Parathyroid adenoma (tissue), 2 donors: ENCODE data around the gene PRKG1.
A peak's percentile ranks its signal among the peaks of the same experiment; 100 is the strongest.

Experiments
- H2AFZ ChIP-seq: fragments of 300-600 bp; sonication (generic); one replicate; pipeline ENCODE4 v1.7.0; 2017; ENCODE audit warnings: antibody characterized with exemption, mild to moderate bottlenecking
- H3K27ac ChIP-seq: fragments of 300-600 bp; sonication (generic); one replicate; pipeline ENCODE4 v1.7.0; 2017
- H3K27me3 ChIP-seq: fragments of 300-600 bp; sonication (generic); one replicate; pipeline ENCODE4 v1.7.0; 2017; ENCODE audit warnings: low read length; ENCODE audit not compliant: control insufficient read depth, insufficient read depth
- H3K36me3 ChIP-seq: fragments of 300-600 bp; sonication (generic); one replicate; pipeline ENCODE4 v1.7.0; 2017; ENCODE audit warnings: low read length; ENCODE audit not compliant: control insufficient read depth, insufficient read depth
- H3K4me1 ChIP-seq: fragments of 300-600 bp; sonication (generic); one replicate; pipeline ENCODE4 v1.7.0; 2017; ENCODE audit warnings: control low read depth
- H3K4me2 ChIP-seq: fragments of 300-600 bp; sonication (generic); one replicate; pipeline ENCODE4 v1.7.0; 2017; ENCODE audit warnings: low read length
- H3K4me3 ChIP-seq: fragments of 300-600 bp; sonication (generic); one replicate; pipeline ENCODE4 v1.7.0; 2017; ENCODE audit warnings: low read depth, low read length
- H3K79me2 ChIP-seq: fragments of 300-600 bp; sonication (generic); one replicate; pipeline ENCODE4 v1.7.0; 2017; ENCODE audit warnings: control low read depth
- H3K9ac ChIP-seq: fragments of 300-600 bp; sonication (generic); one replicate; pipeline ENCODE4 v1.7.0; 2017; ENCODE audit warnings: mild to moderate bottlenecking
- H3K9me3 ChIP-seq: fragments of 300-600 bp; sonication (generic); one replicate; pipeline ENCODE4 v1.7.0; 2017; ENCODE audit warnings: low read length; ENCODE audit not compliant: control insufficient read depth
- TF ChIP-seq, protein P1 (sequence below): fragments of 300-600 bp; sonication (generic); IDR thresholded peaks from one replicate; pipeline ENCODE4 v1.7.0; 2017; ENCODE audit warnings: antibody characterized with exemption, mild to moderate bottlenecking
- donor health status: primary hyperparathyroidism.

PRKG1 gene

GRCh38 chr10:51886438-51887068 is 812.3 kb downstream of the PRKG1 start:
- H3K79me2 ChIP-seq = no peaks in the 10 kb centered on the region
- H2AFZ ChIP-seq = no peak overlapping the region
- no peaks in the 10 kb centered on the region for H3K27me3 ChIP-seq
- TF ChIP-seq, protein P1, sequence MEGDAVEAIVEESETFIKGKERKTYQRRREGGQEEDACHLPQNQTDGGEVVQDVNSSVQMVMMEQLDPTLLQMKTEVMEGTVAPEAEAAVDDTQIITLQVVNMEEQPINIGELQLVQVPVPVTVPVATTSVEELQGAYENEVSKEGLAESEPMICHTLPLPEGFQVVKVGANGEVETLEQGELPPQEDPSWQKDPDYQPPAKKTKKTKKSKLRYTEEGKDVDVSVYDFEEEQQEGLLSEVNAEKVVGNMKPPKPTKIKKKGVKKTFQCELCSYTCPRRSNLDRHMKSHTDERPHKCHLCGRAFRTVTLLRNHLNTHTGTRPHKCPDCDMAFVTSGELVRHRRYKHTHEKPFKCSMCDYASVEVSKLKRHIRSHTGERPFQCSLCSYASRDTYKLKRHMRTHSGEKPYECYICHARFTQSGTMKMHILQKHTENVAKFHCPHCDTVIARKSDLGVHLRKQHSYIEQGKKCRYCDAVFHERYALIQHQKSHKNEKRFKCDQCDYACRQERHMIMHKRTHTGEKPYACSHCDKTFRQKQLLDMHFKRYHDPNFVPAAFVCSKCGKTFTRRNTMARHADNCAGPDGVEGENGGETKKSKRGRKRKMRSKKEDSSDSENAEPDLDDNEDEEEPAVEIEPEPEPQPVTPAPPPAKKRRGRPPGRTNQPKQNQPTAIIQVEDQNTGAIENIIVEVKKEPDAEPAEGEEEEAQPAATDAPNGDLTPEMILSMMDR = no peak
- no peak overlapping the region for H3K27ac ChIP-seq
- no peaks in the 10 kb centered on the region for H3K4me1 ChIP-seq
- no peaks in the 10 kb centered on the region for H3K9me3 ChIP-seq
- no peaks in the 10 kb centered on the region for H3K36me3 ChIP-seq
- H3K4me2 ChIP-seq = no peak overlapping the region
- H3K4me3 ChIP-seq = no peak overlapping the region
- no peak overlapping the region for H3K9ac ChIP-seq

DNA sequence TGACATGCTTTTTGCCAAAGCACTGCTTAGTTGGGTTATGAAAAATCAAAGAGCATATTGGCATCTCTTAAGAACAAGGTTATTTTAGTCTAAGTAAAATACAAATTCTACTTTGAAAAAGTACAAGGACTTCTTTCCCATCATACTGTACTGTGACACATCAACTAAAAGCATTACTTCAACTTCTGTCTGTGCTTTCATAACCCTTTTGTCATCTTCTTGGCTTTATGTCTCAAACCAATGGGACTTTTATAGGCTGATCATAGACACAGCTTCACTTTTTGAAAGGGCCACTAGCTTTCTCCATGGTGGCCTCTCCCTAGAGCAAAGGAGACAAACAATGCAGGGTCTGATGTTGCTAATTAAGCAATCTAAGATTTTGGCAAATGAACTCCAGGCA is 814.0 kb downstream of the PRKG1 start:
- Histone ChIP-seq H2AFZ (no peak overlapping the region), H3K27me3 (no peaks in the 10 kb centered on the region), H3K4me1 (peaks cover under 1% of the 10 kb centered on the region), H3K4me3 (no peak overlapping the region), H3K36me3 (no peaks in the 10 kb centered on the region), H3K9ac (no peak overlapping the region), H3K9me3 (no peaks in the 10 kb centered on the region), H3K27ac (no peak overlapping the region), H3K79me2 (no peaks in the 10 kb centered on the region), H3K4me2 (no peak overlapping the region)
- TF ChIP-seq, protein P1 = no peak

- no peak overlapping the region for H3K4me3 ChIP-seq
- H3K4me2 ChIP-seq = no peak overlapping the region
- H3K27ac ChIP-seq = no peak overlapping the region
- no peaks in the 10 kb centered on the region for H3K79me2 ChIP-seq
- H3K4me1 ChIP-seq = peaks cover 7% of the 10 kb centered on the region
- H3K9ac ChIP-seq = no peak overlapping the region
- H3K36me3 ChIP-seq = no peaks in the 10 kb centered on the region
- H3K27me3 ChIP-seq = no peaks in the 10 kb centered on the region
- no peak overlapping the region for H2AFZ ChIP-seq
- H3K9me3 ChIP-seq = no peaks in the 10 kb centered on the region
- TF ChIP-seq, protein P1 = no peak
These were observed 818.0 kb downstream of the PRKG1 start for GRCh38 chr10:51892313-51892712.

DNA sequence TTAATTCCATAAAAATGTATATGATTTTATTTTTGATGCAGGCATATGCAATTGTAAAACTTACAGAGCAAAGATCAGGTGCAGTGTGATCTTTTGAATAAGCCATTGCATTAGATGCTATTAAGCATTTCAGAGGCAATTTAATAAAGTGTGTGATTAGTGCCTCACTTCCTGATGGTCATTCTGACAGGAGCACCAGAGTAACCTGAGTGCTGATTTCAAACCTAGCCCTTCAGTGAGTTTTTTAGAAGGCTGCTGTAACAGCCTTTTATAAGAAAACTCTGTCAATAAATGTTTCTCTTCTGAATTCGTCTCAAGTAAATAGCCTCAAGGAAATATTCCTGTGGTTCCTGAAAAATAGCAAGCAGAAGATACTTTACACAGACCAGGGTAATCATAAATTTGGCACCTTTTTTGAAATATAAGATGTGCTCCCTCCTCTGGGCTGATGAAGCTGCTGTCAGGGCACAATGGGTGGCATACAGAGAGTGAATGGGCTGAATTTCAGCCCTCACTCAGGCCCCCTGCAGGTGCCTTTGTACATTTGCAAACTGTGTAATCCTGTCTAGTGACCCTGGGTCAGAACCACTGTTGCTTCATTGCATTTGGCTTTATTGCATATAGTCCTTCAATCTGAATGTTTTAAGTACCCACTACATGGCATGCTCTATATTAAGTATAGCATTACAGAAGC is 818.8 kb downstream of the PRKG1 start:
- peaks cover 7% of the 10 kb centered on the region for H3K4me1 ChIP-seq
- no peaks in the 10 kb centered on the region for H3K79me2 ChIP-seq
- no peak overlapping the region for H3K4me3 ChIP-seq
- H3K27ac ChIP-seq = no peak overlapping the region
- H3K4me2 ChIP-seq = no peak overlapping the region
- TF ChIP-seq, protein P1 = peak; percentile 29
- no peaks in the 10 kb centered on the region for H3K27me3 ChIP-seq
- H2AFZ ChIP-seq = no peak overlapping the region
- H3K36me3 ChIP-seq = no peaks in the 10 kb centered on the region
- no peaks in the 10 kb centered on the region for H3K9me3 ChIP-seq
- no peak overlapping the region for H3K9ac ChIP-seq
